GM21825 (cell line): Measurements from ENCODE around the gene SPOCD1.

Experiments
- ATAC-seq: cut with Tn5 transposase; IDR thresholded peaks from one replicate; pipeline ENCODE4 v1.9.1; 2021; ENCODE audit warnings: mild to moderate bottlenecking, moderate library complexity; ENCODE audit not compliant: unreplicated experiment

Gene SPOCD1

GRCh38 chr1:31757989-31758388 lies 57.8 kb downstream of the SPOCD1 start:
- no peak for ATAC-seq

DNA sequence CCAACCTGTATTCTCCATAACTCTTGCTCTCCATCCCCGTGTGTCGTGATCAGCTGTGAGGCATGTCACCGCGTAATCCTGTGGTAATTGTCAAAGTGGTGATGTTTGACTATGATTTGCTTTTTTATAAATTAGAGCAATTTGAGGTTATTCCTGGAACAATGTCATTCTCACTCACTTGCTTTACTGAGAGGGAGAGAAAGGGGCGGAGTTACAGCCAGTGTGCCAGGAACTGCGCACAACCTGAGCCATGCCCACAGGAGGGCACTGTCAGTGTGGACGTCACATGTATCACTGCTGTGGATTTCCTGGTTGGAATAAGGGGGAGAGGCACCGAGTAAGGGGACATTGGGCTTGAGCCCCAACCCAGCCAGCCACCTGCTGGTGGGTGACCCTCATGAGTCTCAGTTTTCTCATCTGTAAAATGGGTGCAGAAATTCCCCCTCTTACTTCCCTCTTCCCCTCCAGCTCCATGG lies 58.6 kb downstream of the SPOCD1 start:
- no peak for ATAC-seq

DNA sequence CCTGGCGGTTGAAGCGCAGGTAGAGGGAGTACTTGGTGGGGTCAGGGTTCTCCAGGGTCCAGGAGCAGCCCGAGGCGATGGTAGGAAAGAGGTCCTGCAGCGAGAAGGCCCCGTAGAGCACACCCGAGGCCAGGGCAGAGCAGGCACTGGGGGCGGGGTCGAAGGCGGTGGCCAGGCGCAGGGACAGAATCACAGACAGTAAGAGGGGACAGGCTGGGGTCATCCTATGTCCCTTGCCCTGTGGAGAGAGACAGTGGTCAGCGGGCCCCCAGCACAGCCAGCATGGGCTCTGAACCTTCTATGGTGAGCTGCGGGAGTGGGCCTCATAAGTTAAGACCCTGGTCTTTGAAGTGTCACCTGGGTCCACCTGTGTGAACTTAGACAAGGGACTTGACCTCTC lies 59.2 kb downstream of the SPOCD1 start:
- ATAC-seq: no peak

GRCh38 chr1:31755850-31756492 lies 59.9 kb downstream of the SPOCD1 start:
- ATAC-seq: no peak

- ATAC-seq: no peak
Measured at GRCh38 chr1:31755197-31755611, 60.6 kb downstream of the SPOCD1 start.

GRCh38 chr1:31754397-31754796 lies 61.4 kb downstream of the SPOCD1 start:
- no peak for ATAC-seq

DNA sequence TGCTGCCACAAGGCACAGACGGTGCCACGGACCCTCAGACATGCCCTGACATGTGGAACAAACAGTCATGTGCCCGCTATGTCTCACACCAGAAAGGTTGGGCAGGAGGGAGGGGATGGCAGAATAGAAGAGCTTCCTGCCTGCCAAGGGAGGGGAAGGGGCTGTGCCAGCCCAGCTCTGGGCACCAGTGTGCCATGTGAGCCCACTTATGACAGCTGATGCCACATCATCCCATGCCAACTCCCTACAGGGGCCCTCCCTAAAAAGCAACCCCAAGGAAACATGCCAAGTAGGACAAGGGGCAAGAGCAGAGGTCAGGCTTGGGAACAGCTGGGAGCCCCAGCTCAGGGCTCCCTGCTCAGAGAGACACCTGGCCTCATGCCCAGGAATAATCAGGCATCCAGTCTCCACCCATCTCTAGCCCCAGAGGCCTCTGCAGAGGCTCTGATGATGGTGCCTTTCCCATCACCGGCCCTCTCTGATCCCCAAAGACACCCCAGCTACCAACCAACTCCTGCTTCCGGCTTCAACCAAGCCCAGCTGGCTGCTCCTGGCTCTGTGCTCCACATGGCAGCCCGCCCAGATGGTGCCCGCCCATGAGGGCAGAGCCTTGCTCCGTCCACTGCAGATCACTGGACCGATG lies 62.0 kb downstream of the SPOCD1 start:
- no peak for ATAC-seq

- no peak for ATAC-seq
Measured at GRCh38 chr1:31752952-31753475, 62.8 kb downstream of the SPOCD1 start.

GRCh38 chr1:31752258-31752657 lies 63.6 kb downstream of the SPOCD1 start:
- ATAC-seq: no peak

GRCh38 chr1:31751822-31752241 lies 64.0 kb downstream of the SPOCD1 start:
- no peak for ATAC-seq

DNA sequence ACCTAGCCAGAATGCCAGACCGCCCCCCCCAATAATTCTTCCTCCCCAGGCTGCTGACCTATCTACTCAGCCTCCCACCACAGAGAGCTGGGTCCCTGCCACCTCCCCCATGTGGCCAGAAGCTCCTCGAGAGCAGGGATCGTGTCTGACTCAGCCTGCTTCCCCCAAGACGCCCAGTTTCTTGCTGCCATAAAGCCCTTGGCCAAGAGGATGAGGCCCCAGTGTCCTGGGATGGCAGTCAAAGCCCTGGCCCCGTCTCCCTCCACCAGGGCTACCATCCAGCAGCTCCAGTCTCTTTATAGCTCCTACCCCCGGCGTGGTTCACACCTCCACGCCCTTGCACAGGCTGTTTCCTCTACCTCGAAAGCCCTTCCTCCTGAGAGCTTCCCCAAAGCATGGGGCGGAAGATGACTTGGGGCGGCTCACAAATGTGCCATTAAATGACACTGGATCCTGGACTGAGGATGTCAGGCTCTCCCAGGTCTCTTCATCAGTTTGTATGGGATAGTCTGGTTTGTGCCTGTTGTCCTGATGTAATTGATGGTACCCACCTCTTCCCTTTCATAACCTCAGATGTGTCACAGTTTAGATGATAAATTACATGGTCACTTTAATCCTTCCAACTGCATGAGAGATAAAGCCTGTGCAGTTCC lies 64.8 kb downstream of the SPOCD1 start:
- ATAC-seq: no peak

- ATAC-seq: no peak
Measured at GRCh38 chr1:31749785-31750735, 65.8 kb downstream of the SPOCD1 start.

- no peak for ATAC-seq
Measured at GRCh38 chr1:31748365-31748764, 67.5 kb downstream of the SPOCD1 start.

- no peak for ATAC-seq
Measured at GRCh38 chr1:31747304-31747703, 68.5 kb downstream of the SPOCD1 start.

DNA sequence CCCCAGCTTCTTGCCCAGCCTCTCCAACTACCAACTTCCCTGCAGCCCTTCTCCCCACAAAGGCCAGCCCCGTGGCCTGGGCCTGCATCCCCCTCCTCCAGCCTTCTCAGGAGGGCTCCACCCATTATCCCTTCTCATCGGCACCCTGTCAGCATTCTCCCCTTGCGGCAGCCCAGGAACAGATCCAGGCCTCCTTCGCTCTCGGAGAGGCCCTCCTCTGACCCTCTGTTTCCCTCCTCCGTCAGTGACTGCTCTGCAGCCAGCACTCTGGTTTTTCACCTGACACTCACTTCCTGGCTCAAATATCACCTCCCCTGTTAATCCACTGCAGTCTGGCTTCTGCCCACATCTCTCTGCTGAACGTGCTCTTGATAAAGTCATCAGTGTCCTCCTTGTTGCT lies 69.1 kb downstream of the SPOCD1 start:
- ATAC-seq: no peak

DNA sequence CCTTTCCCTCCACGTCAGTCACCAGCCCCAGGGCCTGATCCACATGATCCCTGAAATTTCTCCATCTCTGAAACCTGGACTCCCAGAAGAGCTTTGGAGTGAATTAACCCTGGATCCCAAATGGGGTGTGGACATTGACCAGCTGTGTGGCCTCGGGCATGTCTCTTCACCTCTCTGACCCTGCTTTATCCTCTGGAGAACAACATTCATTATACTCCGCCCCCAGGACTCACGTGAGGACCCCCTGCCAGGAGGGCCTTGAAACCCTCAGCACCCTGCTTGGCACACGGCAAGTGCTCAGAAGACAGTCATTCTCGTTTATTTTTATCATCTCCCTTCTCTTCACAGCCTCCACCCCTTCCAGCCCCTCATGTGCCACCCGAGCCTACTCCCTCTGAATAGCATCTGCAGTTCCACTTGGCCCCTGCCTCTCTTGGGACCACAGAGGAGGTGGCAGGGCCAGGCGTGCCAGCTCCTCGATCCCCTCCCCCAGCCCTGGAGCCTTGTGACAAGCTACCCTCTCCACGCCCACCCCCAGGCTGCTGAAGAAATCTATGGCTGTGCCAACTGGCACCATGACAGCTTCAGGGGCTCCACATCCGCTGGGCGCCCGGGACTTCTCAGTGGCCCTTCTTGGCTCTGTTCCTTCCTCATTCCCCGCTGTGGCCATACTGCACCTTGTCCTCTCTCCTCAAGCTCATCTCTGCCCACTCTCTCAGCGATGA lies 69.7 kb downstream of the SPOCD1 start:
- ATAC-seq: no peak

GRCh38 chr1:31745096-31745945 lies 70.5 kb downstream of the SPOCD1 start:
- no peak for ATAC-seq

DNA sequence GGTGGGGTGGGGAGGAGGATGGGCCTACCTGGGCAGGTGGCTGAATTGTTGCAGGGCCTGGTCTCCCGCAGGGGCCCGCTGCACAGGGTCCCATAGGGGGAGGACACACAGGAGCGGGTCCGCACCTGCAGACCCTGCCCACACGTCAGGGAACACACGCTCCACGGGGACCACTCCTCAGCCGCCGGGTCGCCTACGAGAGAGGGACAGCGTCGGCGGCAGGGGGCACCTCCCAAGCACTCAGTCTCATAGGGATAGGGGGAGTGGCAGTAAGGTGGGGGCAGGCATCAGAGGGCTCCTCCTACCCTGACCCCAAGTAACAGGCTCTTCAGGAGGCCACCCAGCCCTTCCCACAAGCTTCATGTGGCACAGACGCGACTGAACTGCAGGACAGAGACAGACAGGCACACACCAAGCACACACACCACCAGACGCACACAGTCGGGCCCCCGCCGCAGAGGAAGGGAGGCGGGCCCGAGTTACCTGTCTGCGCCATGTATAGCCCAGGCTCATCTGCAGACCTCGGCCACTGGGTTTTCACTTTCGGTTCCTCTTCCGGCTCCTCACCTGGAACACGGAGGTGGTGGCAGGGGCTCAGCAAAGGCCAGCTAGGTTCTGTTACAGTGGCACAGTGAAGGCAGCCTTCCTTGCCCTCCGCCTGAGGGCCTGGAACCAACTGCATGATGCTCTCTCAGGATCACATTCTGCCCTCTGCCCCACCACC lies 71.5 kb downstream of the SPOCD1 start:
- ATAC-seq: peak; percentile 46
